ENCODE results near the gene SOAT1. TPM values are rescaled to one million over a fixed set of nuclear protein-coding genes. Genes with fewer than 3 reads are reported as not detected.
"Not testable (repeated sequence)": the region's sequence is repeated elsewhere in the genome, so short reads cannot be mapped to it uniquely, and the experiment has no call there.

SOAT1 gene
- polyA plus RNA-seq, 3 donors, result 29.5 to 37.1 (median 34.2) TPM

DNA sequence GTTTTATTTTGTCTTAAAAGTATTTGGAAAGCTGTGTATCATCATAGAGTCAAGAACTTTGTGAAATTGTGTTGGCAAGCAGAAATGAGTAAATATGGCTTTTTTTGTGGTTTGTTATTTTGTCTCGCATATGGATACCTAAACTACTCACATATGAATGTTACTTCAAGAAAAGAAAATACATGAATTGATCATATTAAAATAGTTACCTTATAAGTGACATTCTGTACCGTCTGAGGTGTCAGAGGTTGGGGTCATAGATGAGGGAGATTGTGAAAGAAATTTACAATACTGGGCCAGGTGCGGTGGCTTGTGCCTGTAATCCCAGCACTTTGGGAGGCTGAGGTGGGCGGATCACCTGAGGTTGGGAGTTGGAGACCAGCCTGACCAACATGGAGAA lies 40.8 kb downstream of the SOAT1 start:
- no peak for DNase-seq (ENCODE audit: extremely low read depth in 1 of 11, low read depth in 9 of 11, low spot score in 4 of 11)

DNA sequence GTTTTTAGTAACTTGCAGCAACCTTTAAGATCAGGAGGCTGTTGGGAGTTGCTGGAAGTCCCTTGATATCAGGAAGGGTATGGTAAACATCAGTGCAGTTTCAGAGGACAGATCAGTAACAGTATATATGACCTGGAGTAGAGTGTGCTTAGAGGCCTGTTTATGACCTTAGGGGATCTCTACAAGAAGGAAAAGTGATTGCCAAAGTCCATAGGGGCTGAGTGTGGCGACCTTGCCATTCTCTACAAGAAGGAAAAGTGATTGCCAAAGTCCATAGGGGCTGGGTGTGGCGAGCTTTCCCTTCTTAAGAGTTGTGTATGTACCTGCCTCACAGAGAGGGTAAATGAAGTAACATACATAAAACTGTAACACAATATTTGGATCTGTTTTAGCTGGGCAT lies 43.7 kb downstream of the SOAT1 start:
- DNase-seq (ENCODE audit: extremely low read depth in 1 of 11, low read depth in 9 of 11, low spot score in 4 of 11), result no peak

- no peak for DNase-seq (ENCODE audit: extremely low read depth in 1 of 11, low read depth in 9 of 11, low spot score in 4 of 11)
Measured at GRCh38 chr1:179337942-179338560, 44.5 kb downstream of the SOAT1 start.

- DNase-seq (ENCODE audit: extremely low read depth in 1 of 11, low read depth in 9 of 11, low spot score in 4 of 11), result no peak
Measured at GRCh38 chr1:179340918-179341317, 47.3 kb downstream of the SOAT1 start.

DNA sequence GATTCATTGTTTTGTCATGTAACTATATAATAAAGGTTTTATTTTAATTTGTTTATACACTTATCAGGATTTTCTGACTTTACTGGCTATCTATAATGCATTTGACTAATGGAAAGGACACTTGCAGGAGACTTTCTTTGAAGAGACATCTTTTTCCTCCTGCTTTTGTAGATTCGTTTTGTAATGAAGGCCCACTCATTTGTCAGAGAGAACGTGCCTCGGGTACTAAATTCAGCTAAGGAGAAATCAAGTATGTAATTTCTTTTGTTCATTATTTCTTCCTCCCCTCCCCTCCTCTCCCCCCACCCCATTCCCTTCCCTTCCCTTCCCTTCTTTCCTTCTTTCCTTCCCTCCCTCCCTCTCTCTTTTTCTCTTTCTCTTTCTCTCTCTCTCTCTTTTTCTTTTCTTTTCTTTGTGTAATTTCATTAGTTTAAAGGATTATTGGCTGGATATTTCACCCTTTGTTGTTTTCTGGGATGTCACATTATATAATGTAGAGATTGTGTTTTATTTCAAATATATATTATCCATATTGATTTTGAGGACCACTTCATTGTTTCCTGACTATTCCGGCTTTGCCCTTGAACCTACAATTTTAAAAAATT lies 48.4 kb downstream of the SOAT1 start:
- no peak for DNase-seq (ENCODE audit: extremely low read depth in 1 of 11, low read depth in 9 of 11, low spot score in 4 of 11)

GRCh38 chr1:179342740-179343404 lies 49.3 kb downstream of the SOAT1 start:
- no peak for DNase-seq (ENCODE audit: extremely low read depth in 1 of 11, low read depth in 9 of 11, low spot score in 4 of 11)

DNA sequence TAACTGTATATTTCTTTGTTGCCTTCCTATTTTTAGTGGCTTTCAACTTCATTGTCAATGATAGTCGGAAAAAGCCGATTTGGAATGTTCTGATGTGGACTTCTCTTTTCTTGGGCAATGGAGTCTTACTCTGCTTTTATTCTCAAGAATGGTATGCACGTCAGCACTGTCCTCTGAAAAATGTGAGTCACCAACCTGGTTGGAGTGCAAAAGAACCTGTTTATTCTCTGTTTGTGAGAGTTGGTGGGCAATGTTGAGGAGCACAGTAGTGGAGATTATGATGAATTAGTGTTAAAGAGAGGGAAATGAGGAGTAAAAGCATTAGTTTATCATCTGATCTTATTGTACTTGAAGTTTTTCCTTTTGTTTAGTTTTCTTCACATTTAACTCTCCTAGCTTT lies 57.7 kb downstream of the SOAT1 start:
- DNase-seq (ENCODE audit: extremely low read depth in 1 of 11, low read depth in 9 of 11, low spot score in 4 of 11), result no peak

- DNase-seq (ENCODE audit: extremely low read depth in 1 of 11, low read depth in 9 of 11, low spot score in 4 of 11), result no peak
Measured at GRCh38 chr1:179352236-179352635, 58.6 kb downstream of the SOAT1 start.

DNA sequence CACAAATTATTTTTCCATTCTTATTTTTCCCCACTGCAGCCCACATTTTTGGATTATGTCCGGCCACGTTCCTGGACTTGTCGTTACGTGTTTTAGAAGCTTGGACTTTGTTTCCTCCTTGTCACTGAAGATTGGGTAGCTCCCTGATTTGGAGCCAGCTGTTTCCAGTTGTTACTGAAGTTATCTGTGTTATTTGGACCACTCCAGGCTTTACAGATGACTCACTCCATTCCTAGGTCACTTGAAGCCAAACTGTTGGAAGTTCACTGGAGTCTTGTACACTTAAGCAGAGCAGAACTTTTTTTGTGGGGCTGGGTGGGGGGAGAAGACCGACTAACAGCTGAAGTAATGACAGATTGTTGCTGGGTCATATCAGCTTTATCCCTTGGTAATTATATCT lies 59.9 kb downstream of the SOAT1 start:
- no peak for DNase-seq (ENCODE audit: extremely low read depth in 1 of 11, low read depth in 9 of 11, low spot score in 4 of 11)

- not testable (repeated sequence) for DNase-seq (ENCODE audit: extremely low read depth in 1 of 11, low read depth in 9 of 11, low spot score in 4 of 11)
Measured at GRCh38 chr1:179361631-179362030, 68.0 kb downstream of the SOAT1 start.

DNA sequence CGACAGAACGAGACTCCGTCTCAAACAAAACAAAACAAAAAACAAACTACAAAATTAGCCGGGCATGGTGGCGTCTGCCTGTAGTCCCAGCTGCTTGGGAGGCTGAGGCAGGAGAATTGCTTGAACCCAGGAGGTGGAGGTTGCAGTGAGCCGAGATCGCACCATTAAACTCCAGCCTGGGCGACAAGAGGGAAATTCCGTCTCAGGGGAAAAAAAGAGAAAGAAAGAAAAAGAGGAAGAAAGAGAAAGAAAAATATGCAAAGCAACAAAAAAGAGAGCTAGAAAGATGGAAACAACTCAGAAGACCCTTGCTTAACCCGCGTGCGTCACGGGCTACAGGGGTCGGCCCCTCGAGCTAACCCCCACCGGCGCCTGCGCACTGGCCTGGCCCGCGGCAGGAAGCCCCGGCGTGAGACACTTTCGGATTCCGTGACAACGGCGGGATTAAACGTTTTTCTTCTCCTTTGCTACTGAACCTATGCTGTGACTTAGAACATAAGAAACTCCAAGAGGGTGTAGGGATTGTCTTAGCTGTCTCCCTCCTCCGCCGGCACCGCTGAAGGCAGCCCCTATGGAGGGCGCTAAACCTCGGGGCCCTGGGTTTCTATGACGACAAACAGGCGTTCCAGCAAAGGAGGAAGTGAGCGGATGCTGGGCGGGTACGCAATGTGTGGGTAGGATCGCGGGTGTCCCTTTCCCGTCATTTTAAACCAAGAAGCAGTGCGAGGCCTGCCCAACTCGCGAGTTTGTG lies 71.9 kb downstream of the SOAT1 start, which contains the start of gene AXDND1:
Gene AXDND1, plus strand, starts transcription at position 630 of the 751 bp plus-strand sequence. CDS start 539 bp downstream, outside the sequence.
- peak; percentile 71 to 91 (median 84) for DNase-seq (ENCODE audit: extremely low read depth in 1 of 11, low read depth in 9 of 11, low spot score in 4 of 11)

DNA sequence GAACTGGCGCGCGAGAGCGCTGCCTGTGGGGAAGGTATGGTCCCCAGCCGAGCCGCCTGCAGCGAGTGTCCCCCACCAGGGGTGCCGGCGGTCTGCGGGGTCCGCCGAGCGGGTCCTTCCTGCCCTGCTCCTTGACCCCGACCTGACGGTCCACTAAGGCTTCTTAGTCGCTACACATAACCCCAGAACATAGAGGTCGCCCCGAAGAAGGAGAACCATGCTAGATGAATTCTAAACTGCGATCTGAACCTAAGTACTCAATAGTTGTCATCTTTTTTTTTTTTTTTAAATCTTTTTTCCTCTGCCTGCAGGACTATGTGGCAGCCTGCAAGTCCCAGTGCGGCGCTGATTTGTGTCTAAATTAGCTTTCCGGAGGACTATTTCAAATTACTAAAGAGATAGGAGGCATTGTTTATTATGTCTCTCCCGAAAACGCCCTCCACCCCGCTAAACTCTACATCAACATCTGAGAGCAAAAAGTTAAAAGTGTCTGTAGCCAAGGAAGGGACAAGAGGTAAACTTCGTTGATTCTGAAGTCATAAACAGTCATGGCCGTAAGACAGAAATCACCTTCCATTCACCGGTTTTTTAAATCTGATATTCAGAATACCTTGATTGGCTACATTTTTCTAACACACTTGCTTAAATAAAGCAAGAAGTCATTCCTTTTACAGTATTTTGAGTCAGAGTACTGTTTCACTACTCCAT lies 72.7 kb downstream of the SOAT1 start:
- DNase-seq (ENCODE audit: extremely low read depth in 1 of 11, low read depth in 9 of 11, low spot score in 4 of 11), result peak in 5 of 11 donors; percentile 5 to 28 (median 8)

- DNase-seq (ENCODE audit: extremely low read depth in 1 of 11, low read depth in 9 of 11, low spot score in 4 of 11), result peak in 10 of 11 donors; percentile 33 to 72 (median 45)
Measured at GRCh38 chr1:179369751-179370341, 76.2 kb downstream of the SOAT1 start.

GRCh38 chr1:179372160-179372559 lies 78.6 kb downstream of the SOAT1 start:
- no peak for DNase-seq (ENCODE audit: extremely low read depth in 1 of 11, low read depth in 9 of 11, low spot score in 4 of 11)

- no peak for DNase-seq (ENCODE audit: extremely low read depth in 1 of 11, low read depth in 9 of 11, low spot score in 4 of 11)
Measured at GRCh38 chr1:179376223-179376622, 82.6 kb downstream of the SOAT1 start.

DNA sequence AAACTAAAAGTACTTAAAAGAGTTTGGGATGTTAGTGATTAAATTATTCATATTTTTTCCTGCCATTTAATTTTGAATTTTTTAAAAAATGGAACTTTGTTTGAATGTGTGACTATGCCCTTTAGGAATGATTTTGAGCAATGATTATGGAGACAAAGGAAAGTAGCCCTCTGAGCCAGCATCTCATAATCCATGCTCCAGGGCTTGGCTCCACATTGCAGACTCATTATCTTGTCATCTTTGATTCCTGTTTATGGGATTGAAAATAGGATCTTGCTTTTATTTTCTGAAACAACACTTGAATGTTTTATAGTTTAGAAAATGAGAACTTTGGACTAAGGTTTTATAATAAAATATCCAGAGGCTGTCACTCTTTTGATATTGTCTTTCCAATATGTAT lies 86.7 kb downstream of the SOAT1 start:
- DNase-seq (ENCODE audit: extremely low read depth in 1 of 11, low read depth in 9 of 11, low spot score in 4 of 11), result no peak

GRCh38 chr1:179384027-179384426 lies 90.4 kb downstream of the SOAT1 start:
- no peak for DNase-seq (ENCODE audit: extremely low read depth in 1 of 11, low read depth in 9 of 11, low spot score in 4 of 11)

- DNase-seq (ENCODE audit: extremely low read depth in 1 of 11, low read depth in 9 of 11, low spot score in 4 of 11), result no peak
Measured at GRCh38 chr1:179385510-179385909, 91.9 kb downstream of the SOAT1 start.

DNA sequence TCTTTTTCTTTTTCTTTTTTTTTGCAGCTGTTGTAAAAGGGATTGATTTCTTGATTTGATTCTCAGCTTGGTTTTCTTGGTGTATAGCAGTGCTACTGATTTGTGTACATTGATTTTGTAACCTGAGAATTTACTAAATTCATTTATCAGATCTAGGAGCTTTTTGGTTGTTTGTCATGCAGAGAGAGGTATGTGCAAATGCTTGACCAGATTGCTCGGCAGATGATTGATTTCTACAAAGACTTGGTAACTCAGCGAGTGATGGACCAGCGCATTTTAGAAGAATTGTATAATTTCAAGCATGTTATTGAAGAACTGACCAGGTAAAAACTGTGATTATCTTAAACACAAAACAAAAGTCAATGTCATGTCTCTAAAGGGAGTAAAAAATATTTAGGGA lies 100.1 kb downstream of the SOAT1 start:
- DNase-seq (ENCODE audit: extremely low read depth in 1 of 11, low read depth in 9 of 11, low spot score in 4 of 11), result no peak

Measured in renal cortex interstitium (tissue), 11 donors.